HEK293 (cell line): ENCODE measurements around the gene IL9.

Source experiments
- AEBP2 ChIP-seq: fragments of 450-650 bp; formaldehyde crosslinking; IDR thresholded peaks from 2 replicates; pipeline ENCODE4 v1.5.1; 2016; ENCODE audit warnings: missing biosample characterization, missing genetic modification characterization, borderline replicate concordance
- REST ChIP-seq: fragments of 450-650 bp; formaldehyde crosslinking; IDR thresholded peaks from 2 replicates; pipeline ENCODE4 v1.5.1; 2016; ENCODE audit warnings: missing biosample characterization, missing genetic modification characterization
- ZBTB49 ChIP-seq: fragments of 450-650 bp; formaldehyde crosslinking; IDR thresholded peaks from 2 replicates; pipeline ENCODE4 v1.5.1; 2016; ENCODE audit warnings: missing biosample characterization, missing genetic modification characterization, low read depth
- ZNF138 ChIP-seq: fragments of 450-650 bp; formaldehyde crosslinking; IDR thresholded peaks from 2 replicates; pipeline ENCODE4 v1.5.1; 2016; ENCODE audit warnings: missing biosample characterization, missing genetic modification characterization, borderline replicate concordance

GRCh38 chr5:135900276-135900675 lies 4.6 kb upstream of the IL9 start:
- TF ChIP-seq ZBTB49 (tag by site-specific recombination) (no peak), REST (no peak), AEBP2 (tag by site-specific recombination) (no peak), ZNF138 (tag by site-specific recombination) (no peak)
